ENCODE measurements around the gene NOG. TPM values are rescaled to one million over a fixed set of nuclear protein-coding genes. Genes with fewer than 3 reads are reported as not detected.
A peak's percentile ranks its signal among the peaks of the same experiment; 100 is the strongest.

The NOG gene
- polyA plus RNA-seq, 2 of the 4 experiments (the other 2 are of a cell fraction) = 0.25 to 0.67 TPM

- DNase-seq (ENCODE audit: low read depth in 1 of 2, low spot score in 1 of 2) (no peak), ATAC-seq (no peak), FAIRE-seq (no peak)
- H3K4me1 ChIP-seq = no peaks in the 10 kb centered on the region
- H3K4me2 ChIP-seq = no peak overlapping the region
- ChIA-PET CTCF (interaction anchor here (1.6 kb wide), 1 partner anchor 73 kb away, joined by 6 read pairs; no protein-coding TSS in a partner anchor), POLR2A (no interaction called here)
- no peak overlapping the region for H3K27ac ChIP-seq
- 33% methylated on average over 3 of the region's 3 CpGs for WGBS (ENCODE audit: missing lambda C conversion rate)
- H3K9me3 ChIP-seq = no peaks in the 10 kb centered on the region
- TF ChIP-seq FOSB (CRISPR knock-in tag; IDR thresholded peaks at IDR 0.05) (no peak), USF2 (IDR thresholded peaks at IDR 0.05) (peak; percentile 73)
- H3K4me3 ChIP-seq = no peak overlapping the region
Observed at GRCh38 chr17:56642424-56642823, 48.9 kb downstream of the NOG start.

Small RNA genes within 50 kb of the gene (small RNA-seq; reads per million reads assigned to genes)
- gene RPL39P33 = 0 reads per million in 6 experiments

Other genes starting within 250 kb of the NOG start
- gene C17orf67, start 240.2 kb downstream of the NOG start, polyA plus RNA-seq (2011; rRNA removed) = 1.8 and 2.9 TPM in 2 replicates
- 2.4 to 2.8 TPM (median 2.6 TPM) in 3 replicates for gene C17orf67, start 240.2 kb downstream of the NOG start, polyA plus RNA-seq (2017; fragmentation: RNase III; extraction: RNeasy Plus Mini Kit Qiagen cat#74134 plus additional on column Dnase treatment)
- gene DGKE, start 240.5 kb downstream of the NOG start, polyA plus RNA-seq (2011; rRNA removed) = 4.6 and 5.8 TPM in 2 replicates
- 3.4 to 4.0 TPM (median 3.7 TPM) in 3 replicates for gene DGKE, start 240.5 kb downstream of the NOG start, polyA plus RNA-seq (2017; fragmentation: RNase III; extraction: RNeasy Plus Mini Kit Qiagen cat#74134 plus additional on column Dnase treatment)

All from A549 (cell line).